Measurements from ENCODE around the gene SALL1.

SALL1 gene

DNA sequence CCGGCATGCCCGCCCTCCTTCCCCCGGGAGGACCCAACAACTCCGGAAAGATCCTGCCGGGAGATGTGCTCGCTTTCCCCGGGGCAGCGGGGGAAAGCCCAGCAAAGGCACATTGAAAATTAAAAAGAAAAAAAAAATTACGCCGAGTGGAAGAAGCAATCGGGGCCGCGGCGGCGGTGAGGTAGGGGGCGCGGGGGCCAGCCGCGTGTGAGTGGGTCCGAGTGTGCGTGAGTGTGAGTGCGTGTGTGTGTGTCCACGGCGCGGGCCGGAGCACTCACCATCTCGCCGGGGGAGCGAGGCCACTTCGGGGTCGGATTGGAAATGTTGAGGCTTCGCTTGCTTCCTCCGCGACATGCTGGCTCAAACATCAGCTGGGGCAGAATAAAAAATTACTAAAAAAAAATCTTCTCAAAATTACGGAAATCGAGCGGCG, at the start of gene SALL1:
TSS of gene SALL1 (minus strand) at position 383 of the 433 bp plus-strand sequence. CDS start at position 354, 29 bp downstream.
- DNase-seq (ENCODE audit: low read depth) = no peak

GRCh38 chr16:51200793-51201192, 49.7 kb upstream of the SALL1 start:
- no peak for DNase-seq (ENCODE audit: low read depth)

- no peak for DNase-seq (ENCODE audit: low read depth)
Observed at GRCh38 chr16:51197953-51198748, 47.1 kb upstream of the SALL1 start.

GRCh38 chr16:51193879-51194278, 42.8 kb upstream of the SALL1 start:
- no peak for DNase-seq (ENCODE audit: low read depth)

GRCh38 chr16:51184702-51185433, 33.8 kb upstream of the SALL1 start:
- no peak for DNase-seq (ENCODE audit: low read depth)

GRCh38 chr16:51181503-51181811, 30.4 kb upstream of the SALL1 start:
- no peak for DNase-seq (ENCODE audit: low read depth)

GRCh38 chr16:51180719-51181502, 29.8 kb upstream of the SALL1 start:
- DNase-seq (ENCODE audit: low read depth) = no peak

- no peak for DNase-seq (ENCODE audit: low read depth)
Observed at GRCh38 chr16:51175081-51175480, 24.0 kb upstream of the SALL1 start.

DNA sequence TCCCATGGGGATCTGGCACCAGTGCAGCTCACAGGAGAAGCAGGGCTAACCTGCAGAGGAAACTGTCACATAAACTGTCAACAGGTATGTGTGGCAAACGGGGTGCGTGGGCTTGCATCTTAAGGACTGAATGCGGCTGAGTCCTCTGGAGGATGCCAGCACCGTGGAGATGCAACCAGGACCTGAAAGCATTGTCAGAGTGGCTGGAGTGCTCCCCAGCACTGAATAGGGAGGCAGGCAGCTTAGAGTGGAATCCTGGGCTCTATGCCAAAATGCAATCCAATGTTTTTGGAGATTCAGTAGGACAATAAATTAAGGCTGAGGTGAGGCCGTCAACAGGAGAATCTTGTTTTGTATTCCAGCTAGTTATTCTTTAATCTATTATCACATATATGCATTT, 21.3 kb upstream of the SALL1 start:
- no peak for DNase-seq (ENCODE audit: low read depth)

GRCh38 chr16:51168755-51169154, 17.7 kb upstream of the SALL1 start:
- no peak for DNase-seq (ENCODE audit: low read depth)

GRCh38 chr16:51167170-51167895, 16.3 kb upstream of the SALL1 start:
- DNase-seq (ENCODE audit: low read depth) = no peak

DNA sequence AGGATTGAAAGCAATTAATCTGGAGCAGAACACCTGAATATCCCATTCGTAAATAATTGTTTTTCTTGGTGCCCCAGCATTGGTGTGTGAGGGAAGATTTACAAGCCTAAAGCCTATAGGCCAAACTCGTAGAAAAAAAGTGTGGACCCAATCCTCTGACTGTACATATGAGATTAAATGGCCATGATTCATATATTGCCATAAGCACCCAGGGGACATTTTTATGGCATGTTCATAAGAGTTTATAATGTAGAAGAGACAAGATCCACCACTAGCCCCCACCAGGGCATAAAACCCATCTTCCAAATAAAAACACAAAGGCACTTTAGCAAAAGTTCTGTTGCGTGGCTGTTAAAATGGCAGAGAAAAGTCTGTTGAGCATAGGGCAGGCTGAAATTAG, 15.5 kb upstream of the SALL1 start:
- DNase-seq (ENCODE audit: low read depth) = no peak

GRCh38 chr16:51166091-51166490, 15.0 kb upstream of the SALL1 start:
- DNase-seq (ENCODE audit: low read depth) = no peak

DNA sequence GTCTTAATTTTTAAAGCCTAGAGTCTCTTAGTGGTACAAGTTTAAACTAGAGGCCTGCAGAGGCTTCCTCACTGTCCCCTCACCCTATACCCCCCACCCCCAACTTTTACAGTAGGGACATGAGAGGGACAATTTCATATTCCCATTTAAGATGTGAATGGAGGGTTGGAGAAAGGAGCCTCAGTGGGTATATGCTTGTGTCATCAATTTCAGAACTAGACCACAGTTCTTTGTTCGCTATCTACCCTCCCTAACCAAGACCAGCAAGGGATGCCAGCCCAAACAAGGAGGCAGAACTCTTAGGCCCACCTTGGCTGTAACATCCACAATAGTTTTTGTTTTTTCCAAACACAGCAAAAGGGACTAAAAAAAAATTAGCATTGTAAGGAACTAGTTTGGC, 14.0 kb upstream of the SALL1 start:
- DNase-seq (ENCODE audit: low read depth) = no peak

- DNase-seq (ENCODE audit: low read depth) = no peak
Observed at GRCh38 chr16:51164574-51164973, 13.5 kb upstream of the SALL1 start.

- DNase-seq (ENCODE audit: low read depth) = no peak
Observed at GRCh38 chr16:51163894-51164566, 13.0 kb upstream of the SALL1 start.

GRCh38 chr16:51163366-51163765, 12.3 kb upstream of the SALL1 start:
- DNase-seq (ENCODE audit: low read depth) = no peak

- no peak for DNase-seq (ENCODE audit: low read depth)
Observed at GRCh38 chr16:51161440-51162195, 10.5 kb upstream of the SALL1 start.

DNA sequence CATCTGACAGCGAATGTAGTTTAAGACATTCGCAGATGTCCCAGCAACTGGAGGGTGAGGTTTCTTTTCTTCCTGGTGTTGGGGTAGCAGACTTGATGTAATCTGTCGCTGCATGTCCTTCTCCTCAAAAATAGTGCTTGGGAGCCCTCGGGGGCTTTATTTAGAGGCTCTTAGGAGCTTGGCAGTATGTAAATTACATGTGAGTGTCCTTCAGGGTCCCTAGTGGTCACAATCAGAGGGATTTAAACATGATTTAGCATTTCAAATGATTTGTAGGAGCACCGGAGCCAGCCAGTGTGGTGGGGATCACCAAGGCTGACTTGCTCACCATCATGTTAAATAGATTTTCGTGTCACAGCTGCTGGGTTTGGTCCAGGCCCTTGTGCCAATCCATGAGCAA, 8.8 kb upstream of the SALL1 start:
- DNase-seq (ENCODE audit: low read depth) = no peak

DNA sequence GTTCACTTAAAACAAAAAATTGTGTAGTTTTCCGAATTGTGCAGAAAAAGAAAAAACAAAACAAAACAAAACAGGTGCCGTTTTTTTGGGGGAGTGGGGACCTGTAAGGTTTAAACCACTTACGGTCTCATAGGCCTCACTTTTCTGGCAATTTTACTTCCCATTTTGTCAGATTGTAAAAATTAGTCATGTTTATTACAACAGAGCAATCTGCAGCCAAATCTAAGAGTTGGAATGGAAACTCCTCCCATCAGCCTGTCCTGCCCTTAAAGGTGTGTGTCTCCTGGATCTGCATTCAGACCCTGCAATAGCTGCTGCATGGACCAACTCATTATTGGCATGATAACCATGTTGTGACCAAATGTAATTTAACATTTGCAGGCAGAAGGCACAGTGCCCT, 8.2 kb upstream of the SALL1 start:
- no peak for DNase-seq (ENCODE audit: low read depth)

GRCh38 chr16:51157698-51158097, 6.6 kb upstream of the SALL1 start:
- DNase-seq (ENCODE audit: low read depth) = no peak

All from non-pigmented ciliary epithelial cell (primary cell).